ENCODE data around the gene HCK.
A peak's percentile ranks its signal among the peaks of the same experiment; 100 is the strongest.

Gene HCK

DNA sequence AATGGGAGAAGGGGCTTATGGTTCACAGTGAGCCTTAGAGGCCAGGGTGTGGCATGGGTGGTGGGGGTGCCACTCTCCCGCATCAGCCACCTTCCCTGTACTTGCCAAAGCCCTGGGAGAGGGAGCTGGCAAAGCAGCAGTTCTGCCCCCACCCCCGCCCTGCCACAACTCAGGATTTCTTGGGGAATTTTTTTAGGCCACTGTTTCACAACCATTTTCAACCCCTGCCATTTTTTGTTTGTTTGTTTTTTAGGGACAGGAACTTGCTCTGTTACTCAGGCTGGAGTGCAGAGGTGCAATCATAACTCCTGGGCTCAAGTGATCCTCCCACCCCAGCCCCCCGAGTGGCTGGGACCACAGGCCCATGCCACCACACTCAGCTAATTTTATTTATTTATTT lies 35.0 kb downstream of the HCK start:
- Mint-ChIP-seq H3K4me3 (no peak overlapping the region), H3K27ac (no peak overlapping the region), H3K9me3 (no peaks in the 10 kb centered on the region), H3K27me3 (peaks cover 12% of the 10 kb centered on the region), H3K4me1 (ENCODE audit: low read depth) (no peaks in the 10 kb centered on the region), H3K36me3 (ENCODE audit: low read depth) (no peaks in the 10 kb centered on the region)

DNA sequence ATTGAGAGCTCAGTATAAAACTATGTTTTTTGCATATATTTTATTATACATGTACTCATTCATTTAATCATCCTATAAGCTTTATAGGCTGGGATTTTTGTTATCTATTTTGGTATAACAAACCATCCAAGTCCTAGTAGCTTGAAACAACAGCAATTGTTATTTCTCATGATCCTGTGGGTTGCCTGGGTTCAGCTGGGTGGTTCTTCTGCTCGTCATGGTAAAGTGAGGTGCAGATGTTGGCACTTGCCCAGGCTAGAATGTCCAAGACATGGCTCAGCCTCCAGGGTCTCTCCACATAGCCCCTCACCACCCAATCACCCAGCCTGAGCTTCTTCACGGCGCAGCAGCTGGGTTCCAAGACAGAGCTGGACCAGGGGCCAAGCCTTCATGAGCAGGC lies 36.7 kb downstream of the HCK start:
- Mint-ChIP-seq H3K4me3 (no peak overlapping the region), H3K27me3 (peaks cover 10% of the 10 kb centered on the region), H3K9me3 (no peaks in the 10 kb centered on the region), H3K27ac (no peak overlapping the region), H3K4me1 (ENCODE audit: low read depth) (no peaks in the 10 kb centered on the region), H3K36me3 (ENCODE audit: low read depth) (no peaks in the 10 kb centered on the region)

DNA sequence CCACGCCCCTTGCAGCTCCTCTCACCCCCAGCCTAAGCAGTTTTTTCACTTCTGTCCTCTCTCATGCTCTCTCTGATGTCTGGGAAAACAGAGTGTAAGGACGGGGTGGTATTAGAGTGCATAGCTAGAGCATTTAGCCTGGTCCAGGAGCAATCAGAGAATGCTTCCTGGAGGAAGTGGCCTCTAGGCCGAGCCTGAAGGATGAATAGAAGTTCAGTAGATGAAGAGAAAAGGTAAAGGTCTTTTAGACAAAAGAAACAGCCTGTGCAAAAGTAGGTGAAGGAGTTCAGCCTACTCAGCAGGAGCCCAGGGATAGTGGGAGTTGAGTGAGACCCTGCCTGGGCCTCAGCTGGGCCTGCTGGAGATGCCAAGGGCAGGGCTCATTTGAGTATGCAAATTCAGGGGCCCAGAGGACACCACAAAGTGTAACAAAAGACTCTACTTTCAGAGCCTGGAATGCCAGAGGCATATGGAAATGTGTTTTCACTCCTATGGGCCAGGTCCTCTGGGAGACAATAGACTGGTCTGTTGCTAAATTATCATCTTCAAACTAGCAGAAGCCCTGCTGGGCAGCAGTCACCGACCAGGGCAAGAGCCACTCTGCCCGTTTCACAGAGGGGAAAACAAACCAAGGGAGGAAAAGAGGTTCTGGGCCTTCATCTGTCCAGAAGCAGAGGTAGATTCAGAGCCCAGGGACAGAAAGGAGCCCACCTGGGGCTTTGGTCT lies 37.8 kb downstream of the HCK start:
- Mint-ChIP-seq H3K27me3 (peaks cover 9% of the 10 kb centered on the region), H3K27ac (no peak overlapping the region), H3K36me3 (ENCODE audit: low read depth) (no peaks in the 10 kb centered on the region), H3K9me3 (no peaks in the 10 kb centered on the region), H3K4me3 (no peak overlapping the region), H3K4me1 (ENCODE audit: low read depth) (no peaks in the 10 kb centered on the region)

DNA sequence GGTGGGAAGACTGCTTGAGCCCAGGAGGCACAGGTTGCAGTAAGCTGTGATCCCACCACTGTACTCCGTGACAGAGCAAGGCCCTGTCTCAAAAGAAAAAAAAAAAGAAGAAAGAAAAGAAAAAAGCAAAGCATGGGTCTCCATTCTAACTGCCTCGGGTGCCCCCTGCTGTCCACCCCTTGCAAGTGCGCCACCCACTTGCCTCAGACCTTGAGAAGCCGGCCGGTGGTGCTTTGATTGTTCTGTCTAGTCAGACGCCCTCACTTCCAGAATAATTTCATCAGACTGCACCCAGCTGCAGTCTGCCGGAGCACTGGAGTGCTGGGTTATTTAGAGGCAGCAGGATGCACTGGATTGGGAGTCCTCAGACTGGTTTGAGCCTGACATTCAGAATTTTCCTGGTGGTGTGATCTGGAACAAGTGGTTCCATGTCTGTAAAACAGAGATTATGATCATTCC lies 39.9 kb downstream of the HCK start:
- Mint-ChIP-seq H3K27ac (no peak overlapping the region), H3K9me3 (no peaks in the 10 kb centered on the region), H3K27me3 (peaks cover 7% of the 10 kb centered on the region), H3K4me1 (ENCODE audit: low read depth) (no peaks in the 10 kb centered on the region), H3K36me3 (ENCODE audit: low read depth) (no peaks in the 10 kb centered on the region), H3K4me3 (no peak overlapping the region)

DNA sequence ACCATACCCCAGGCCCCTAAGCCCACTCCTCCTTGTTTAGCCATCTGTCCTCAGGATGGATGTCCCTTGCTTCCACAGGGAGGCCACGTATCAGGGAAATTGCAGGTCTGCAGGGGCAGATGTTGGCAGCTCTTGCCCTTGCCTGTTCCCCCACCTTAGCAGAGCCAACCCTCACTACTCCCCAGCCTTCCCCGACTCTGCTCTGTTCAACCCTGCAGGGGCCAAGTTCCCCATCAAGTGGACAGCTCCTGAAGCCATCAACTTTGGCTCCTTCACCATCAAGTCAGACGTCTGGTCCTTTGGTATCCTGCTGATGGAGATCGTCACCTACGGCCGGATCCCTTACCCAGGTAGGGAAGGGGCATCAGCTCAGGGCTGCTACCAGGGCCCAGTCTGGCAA lies 46.7 kb downstream of the HCK start:
- H3K4me1 Mint-ChIP-seq (ENCODE audit: low read depth), result no peaks in the 10 kb centered on the region
- H3K36me3 Mint-ChIP-seq (ENCODE audit: low read depth), result no peaks in the 10 kb centered on the region
- H3K27ac Mint-ChIP-seq, result no peak overlapping the region
- H3K4me3 Mint-ChIP-seq, result no peak overlapping the region
- no peaks in the 10 kb centered on the region for H3K9me3 Mint-ChIP-seq
- H3K27me3 Mint-ChIP-seq, result no peaks in the 10 kb centered on the region

DNA sequence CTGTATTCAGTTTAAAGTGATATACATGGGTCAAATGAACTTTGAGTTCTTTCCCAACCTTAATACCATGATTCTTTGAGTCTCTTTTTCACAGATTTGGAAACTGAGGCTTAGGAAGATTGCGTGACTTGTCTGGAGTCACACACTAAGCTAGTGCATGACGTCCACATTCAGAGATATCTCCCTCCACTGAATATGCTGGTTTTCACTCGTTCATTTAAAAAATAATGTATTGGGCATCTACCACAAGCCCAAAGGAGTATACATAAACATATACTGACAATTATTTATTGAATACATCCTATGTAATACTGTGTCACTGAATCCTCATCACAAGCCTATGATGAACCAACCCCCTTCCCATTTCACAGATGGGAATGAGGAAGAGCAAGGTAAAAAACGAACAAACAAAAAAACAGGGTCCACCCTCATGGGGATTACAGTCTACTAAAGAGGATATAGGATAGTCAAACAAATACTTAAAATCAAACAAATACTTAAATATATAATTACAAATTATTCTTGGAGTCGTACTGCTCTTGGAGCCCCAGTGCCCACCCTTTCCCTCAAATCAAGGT lies 56.9 kb downstream of the HCK start:
- H3K4me3 Mint-ChIP-seq, result peak overlapping the region; percentile 96
- no peaks in the 10 kb centered on the region for H3K27me3 Mint-ChIP-seq
- H3K9me3 Mint-ChIP-seq, result no peaks in the 10 kb centered on the region
- H3K36me3 Mint-ChIP-seq (ENCODE audit: low read depth), result peaks cover 9% of the 10 kb centered on the region
- H3K27ac Mint-ChIP-seq, result no peak overlapping the region
- H3K4me1 Mint-ChIP-seq (ENCODE audit: low read depth), result peaks cover 34% of the 10 kb centered on the region

DNA sequence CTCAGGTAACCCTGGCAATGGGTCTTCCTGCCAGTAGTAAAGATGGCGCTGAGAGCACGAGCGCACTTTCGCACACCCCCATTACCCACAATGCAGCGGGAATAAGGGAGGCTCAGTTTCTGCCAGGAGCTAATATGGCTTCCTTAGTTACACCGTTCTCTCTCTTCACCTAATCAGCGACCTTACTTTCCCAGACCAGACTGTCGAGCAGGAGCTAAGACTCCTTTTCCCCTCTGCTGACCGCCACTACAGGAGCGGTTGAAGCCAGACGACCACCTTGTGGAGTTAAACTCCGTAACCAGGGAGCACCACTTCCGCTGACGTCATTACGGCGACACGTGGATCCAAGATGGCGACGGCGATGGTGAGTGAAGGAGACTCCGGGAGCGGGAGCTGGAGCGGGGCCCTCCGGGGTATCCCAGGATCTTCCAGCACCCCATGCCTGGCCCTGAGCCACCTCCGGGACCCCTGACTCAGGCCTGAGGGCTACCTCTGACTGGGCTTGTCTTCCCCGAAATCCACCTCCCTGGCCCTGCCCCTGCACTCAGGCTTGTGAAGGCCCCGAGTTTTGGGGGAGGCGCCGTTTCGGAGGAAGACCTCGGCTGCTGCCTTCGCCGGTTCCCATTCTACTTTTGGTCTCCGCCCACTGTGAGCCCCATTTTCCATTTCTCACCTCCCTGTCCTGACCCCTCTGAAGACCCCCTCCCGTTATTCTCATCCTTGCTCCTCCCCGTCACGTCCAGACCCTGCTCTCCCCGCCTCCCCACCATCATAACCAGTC lies 57.5 kb downstream of the HCK start, which contains the start of gene TM9SF4:
TM9SF4 (plus strand) TSS at position 323 of the 781 bp plus-strand sequence; CDS start at position 350, 27 bp downstream.
- peaks cover 39% of the 10 kb centered on the region for H3K4me1 Mint-ChIP-seq (ENCODE audit: low read depth)
- H3K36me3 Mint-ChIP-seq (ENCODE audit: low read depth), result peaks cover 11% of the 10 kb centered on the region
- no peaks in the 10 kb centered on the region for H3K9me3 Mint-ChIP-seq
- no peaks in the 10 kb centered on the region for H3K27me3 Mint-ChIP-seq
- H3K4me3 Mint-ChIP-seq, result peak within 1 kb of the TSS; percentile 96
- peak within 1 kb of the TSS; percentile 100 for H3K27ac Mint-ChIP-seq

DNA sequence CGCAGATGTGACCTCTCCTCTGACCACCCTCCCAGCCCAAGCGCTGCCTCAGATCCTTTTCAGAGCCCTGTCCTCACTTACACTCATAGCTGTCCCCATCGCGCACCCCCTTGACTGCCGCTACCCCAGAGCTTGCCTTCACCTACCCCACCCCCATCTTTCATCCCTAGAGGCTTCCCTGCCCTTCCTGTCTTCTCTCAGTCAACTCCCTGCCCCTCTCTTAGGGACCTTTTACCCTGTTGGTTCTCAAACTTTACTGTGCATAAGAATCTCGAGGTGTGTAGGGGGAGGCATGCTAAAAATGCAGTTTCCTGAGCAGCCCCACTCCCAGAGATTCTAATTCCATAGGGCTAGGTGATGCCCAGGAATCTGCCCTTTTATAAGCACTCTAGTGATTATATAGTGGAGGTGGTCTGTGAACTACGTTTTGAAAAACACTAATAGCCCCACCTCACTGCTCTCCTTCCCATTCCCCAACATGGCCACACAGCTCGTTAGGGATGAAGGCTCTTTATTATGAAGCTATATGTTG lies 58.2 kb downstream of the HCK start:
- peaks cover 46% of the 10 kb centered on the region for H3K4me1 Mint-ChIP-seq (ENCODE audit: low read depth)
- H3K4me3 Mint-ChIP-seq, result peak overlapping the region; percentile 96
- H3K27ac Mint-ChIP-seq, result peak overlapping the region; percentile 100
- peaks cover 14% of the 10 kb centered on the region for H3K36me3 Mint-ChIP-seq (ENCODE audit: low read depth)
- no peaks in the 10 kb centered on the region for H3K27me3 Mint-ChIP-seq
- no peaks in the 10 kb centered on the region for H3K9me3 Mint-ChIP-seq

DNA sequence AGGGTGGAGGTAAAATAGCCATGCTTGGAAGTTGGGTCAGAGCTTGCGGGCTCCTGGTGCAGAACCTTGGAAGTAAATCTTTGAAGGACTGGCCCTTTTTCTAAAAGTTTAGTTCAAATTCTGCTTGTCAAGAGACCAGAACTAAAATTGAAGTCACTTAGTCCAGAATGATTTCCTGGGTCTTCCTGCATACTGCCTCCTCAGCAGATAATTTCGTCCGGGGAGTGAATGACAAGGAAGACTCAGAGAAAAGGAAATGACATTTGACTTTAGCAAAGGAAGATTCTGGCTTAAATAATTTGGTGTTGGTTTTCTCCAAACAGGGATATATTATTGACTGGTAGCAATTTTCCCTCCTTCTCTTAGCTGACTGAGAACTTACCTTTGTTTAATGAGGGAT lies 58.7 kb downstream of the HCK start:
- Mint-ChIP-seq H3K9me3 (no peaks in the 10 kb centered on the region), H3K27me3 (no peaks in the 10 kb centered on the region), H3K4me3 (peak overlapping the region; percentile 96), H3K27ac (peak overlapping the region; percentile 100), H3K36me3 (ENCODE audit: low read depth) (peaks cover 18% of the 10 kb centered on the region), H3K4me1 (ENCODE audit: low read depth) (peaks cover 49% of the 10 kb centered on the region)

DNA sequence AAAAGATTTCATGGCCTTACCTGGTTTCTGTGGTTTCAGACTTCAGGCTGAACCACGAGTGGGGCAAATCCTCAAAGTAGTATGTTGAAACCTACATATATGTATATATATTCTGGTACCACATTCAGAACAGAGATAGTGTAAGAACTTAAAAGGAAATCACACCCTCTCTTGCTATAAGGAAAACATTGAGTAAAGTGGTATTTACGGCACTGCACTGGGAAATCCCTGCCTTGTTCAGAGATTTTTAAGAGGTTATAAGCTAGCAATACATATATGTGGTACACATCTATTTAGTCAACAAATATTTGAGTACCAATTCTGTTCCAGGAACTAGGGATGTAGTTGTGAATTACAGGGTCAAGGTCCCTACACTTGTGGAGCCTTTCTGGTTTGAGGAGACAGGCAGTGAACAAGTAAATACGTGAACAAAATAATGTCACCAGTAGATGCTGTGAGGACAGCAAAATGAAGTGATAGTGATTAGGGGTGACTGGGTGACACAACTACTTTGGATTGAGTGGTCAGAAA lies 59.2 kb downstream of the HCK start:
- Mint-ChIP-seq H3K36me3 (ENCODE audit: low read depth) (peaks cover 18% of the 10 kb centered on the region), H3K27ac (peak overlapping the region; percentile 12), H3K9me3 (no peaks in the 10 kb centered on the region), H3K4me1 (ENCODE audit: low read depth) (peaks cover 52% of the 10 kb centered on the region), H3K27me3 (no peaks in the 10 kb centered on the region), H3K4me3 (peak overlapping the region; percentile 96)

DNA sequence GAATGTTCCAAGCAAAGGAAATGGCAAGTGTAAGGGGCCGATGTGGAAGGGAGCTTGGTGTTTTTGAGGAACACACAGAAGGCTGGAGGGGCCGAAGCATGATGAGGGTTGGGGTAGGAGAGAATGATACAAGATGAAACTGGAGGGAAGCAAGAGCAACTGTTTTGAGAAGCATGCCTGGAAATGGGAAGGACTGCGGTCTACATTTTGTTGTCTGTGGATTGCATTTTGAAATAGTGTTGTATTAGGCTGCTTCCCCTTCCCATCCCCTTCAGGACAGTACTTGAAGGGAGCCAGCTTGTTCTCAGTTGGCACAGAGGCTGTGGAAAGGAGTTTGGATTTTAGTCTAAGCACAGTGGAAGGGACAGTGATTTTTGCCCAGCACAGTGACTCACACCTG lies 59.7 kb downstream of the HCK start:
- Mint-ChIP-seq H3K36me3 (ENCODE audit: low read depth) (peaks cover 18% of the 10 kb centered on the region), H3K9me3 (no peaks in the 10 kb centered on the region), H3K4me3 (peak overlapping the region; percentile 96), H3K27ac (peak overlapping the region; percentile 12), H3K27me3 (no peaks in the 10 kb centered on the region), H3K4me1 (ENCODE audit: low read depth) (peaks cover 57% of the 10 kb centered on the region)

DNA sequence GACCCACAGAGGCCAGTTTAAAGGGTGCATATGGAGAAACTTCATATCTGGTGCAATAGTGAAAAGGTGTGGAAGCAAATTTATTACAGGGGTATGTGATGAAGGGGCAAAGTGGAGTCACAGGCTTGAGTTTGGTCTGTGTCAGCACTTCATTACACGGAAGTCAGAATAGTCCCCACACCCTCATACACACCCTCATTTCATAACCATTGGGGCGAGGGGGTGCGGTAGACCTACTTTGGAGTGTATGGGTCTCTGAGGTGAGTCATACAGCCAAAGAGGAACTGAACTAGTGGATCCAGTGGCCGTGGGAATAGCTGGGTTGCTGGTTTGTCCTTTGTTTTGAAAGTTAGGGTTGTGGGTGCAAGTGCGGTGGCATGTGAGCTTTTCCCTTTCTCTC lies 60.8 kb downstream of the HCK start:
- Mint-ChIP-seq H3K4me1 (ENCODE audit: low read depth) (peaks cover 67% of the 10 kb centered on the region), H3K4me3 (no peak overlapping the region), H3K27ac (no peak overlapping the region), H3K9me3 (no peaks in the 10 kb centered on the region), H3K36me3 (ENCODE audit: low read depth) (peaks cover 18% of the 10 kb centered on the region), H3K27me3 (no peaks in the 10 kb centered on the region)

DNA sequence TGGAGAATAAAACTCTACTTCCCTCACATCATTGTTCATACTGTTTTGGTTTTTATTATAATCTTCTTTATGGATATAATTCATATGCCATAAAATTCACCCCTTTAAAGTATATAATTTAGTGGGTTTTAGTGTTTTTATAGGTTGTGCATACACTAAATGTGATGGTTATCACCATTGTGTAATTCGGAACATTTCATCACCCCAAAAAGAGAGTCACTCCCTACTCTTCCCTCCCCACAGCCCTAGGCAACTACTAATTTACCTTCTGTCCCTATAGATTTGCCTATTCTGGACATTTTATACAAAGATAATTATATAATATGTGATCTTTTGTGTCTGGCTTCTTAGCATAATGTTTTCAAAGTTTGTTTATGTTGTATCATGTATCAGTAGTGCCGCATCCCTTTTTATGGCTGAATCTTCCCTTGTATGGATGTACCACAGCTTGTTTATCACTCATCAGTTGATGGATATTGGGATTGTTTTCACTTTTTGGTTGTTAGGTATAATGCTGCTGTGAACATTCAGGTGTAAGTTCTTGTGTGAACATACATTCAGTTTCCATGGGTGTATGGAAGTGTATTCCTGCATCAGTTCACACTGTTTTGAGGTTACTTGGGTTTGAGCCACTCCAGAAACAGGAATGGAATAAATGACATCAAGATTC lies 61.7 kb downstream of the HCK start:
- Mint-ChIP-seq H3K27me3 (no peaks in the 10 kb centered on the region), H3K36me3 (ENCODE audit: low read depth) (peaks cover 18% of the 10 kb centered on the region), H3K4me3 (no peak overlapping the region), H3K4me1 (ENCODE audit: low read depth) (peaks cover 71% of the 10 kb centered on the region), H3K27ac (no peak overlapping the region), H3K9me3 (no peaks in the 10 kb centered on the region)

DNA sequence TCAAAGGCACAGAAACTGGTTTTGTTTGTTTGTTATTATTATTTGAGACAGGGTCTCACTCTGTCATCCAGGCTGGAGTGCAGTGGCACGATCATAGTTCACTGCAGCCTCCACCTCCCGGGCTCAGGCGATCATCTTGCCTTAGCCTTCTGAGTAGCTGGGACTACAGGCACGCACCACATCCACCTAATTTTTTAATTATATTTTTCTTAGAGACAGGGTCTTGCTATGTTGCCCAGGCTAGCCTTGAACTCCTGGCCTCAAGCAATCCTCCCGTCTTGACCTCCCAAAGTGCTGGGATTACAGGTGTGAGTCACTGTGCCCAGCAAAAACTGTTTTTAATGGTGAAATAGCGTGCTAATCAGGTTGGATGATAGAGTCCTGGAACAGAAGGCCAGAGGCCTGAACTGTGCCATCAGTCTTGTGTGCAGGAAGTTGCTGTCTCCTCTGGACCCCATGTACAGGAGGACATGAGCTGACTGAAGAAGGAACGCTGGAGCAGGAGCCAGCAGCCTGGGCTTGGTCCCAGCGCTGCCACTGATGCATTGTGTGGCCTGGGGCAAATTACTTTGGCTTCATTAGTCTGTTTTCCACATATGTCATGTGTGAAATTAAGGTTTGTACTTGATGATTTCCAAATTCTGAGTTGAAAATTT lies 62.4 kb downstream of the HCK start:
- Mint-ChIP-seq H3K36me3 (ENCODE audit: low read depth) (peaks cover 18% of the 10 kb centered on the region), H3K4me3 (no peak overlapping the region), H3K9me3 (no peaks in the 10 kb centered on the region), H3K27ac (no peak overlapping the region), H3K27me3 (no peaks in the 10 kb centered on the region), H3K4me1 (ENCODE audit: low read depth) (peaks cover 71% of the 10 kb centered on the region)
